Measurements from ENCODE around the gene ADGRV1. TPM values are rescaled to one million over a fixed set of nuclear protein-coding genes. Genes with fewer than 3 reads are reported as not detected.

The ADGRV1 gene
- total and polyA plus RNA-seq, 9 of the 15 experiments (the other 6 are each of a cell fraction or from before 2014, with no cell fraction given), result 21.7 to 156 (median 58.2) TPM

- TF ChIP-seq GATA2 (CRISPR knock-in tag; IDR thresholded peaks at IDR 0.05) (peak; percentile 83), MEIS2 (IDR thresholded peaks at IDR 0.05; ENCODE audit: partially characterized antibody) (peak; percentile 96), HDAC8 (tag; IDR thresholded peaks at IDR 0.05) (no peak), XRCC3 (IDR thresholded peaks at IDR 0.05) (no peak), CREBBP (IDR thresholded peaks at IDR 0.05; ENCODE audit: low read depth, low read length) (no peak), POLR2A (conservative IDR thresholded peaks at IDR 0.05) (peak; percentile 88), XRCC4 (IDR thresholded peaks at IDR 0.05; ENCODE audit: extremely low read depth, insufficient read depth, insufficient read length) (no peak), HDGF (IDR thresholded peaks at IDR 0.05) (no peak), BCOR (IDR thresholded peaks at IDR 0.05) (no peak), ZNF318 (IDR thresholded peaks at IDR 0.05; ENCODE audit: borderline replicate concordance in 1 of 2, low read depth in 1 of 2) (peak in 1 of 2 experiments; percentile 68; a peak in 1 of 4 replicates), SIN3A (IDR thresholded peaks at IDR 0.05; ENCODE audit: borderline replicate concordance in 2 of 2, control insufficient read depth in 1 of 2, low read depth in 2 of 2, low read length in 2 of 2) (no peak), ZNF133 (CRISPR knock-in tag; IDR thresholded peaks at IDR 0.05) (no peak), TSHZ1 (CRISPR knock-in tag; IDR thresholded peaks at IDR 0.05) (no peak), MCM3 (IDR thresholded peaks at IDR 0.05) (no peak), FOXK2 (conservative IDR thresholded peaks at IDR 0.05 in 1 of 2, IDR thresholded peaks at IDR 0.05 in 1 of 2; ENCODE audit: low read depth in 2 of 2) (0 out of 4 replicates have a peak, but pooled peaks of 1 of the 2 experiments have one; percentile 28), SMAD2 (IDR thresholded peaks at IDR 0.05; ENCODE audit: low read depth, low read length) (no peak), NFXL1 (CRISPR knock-in tag; IDR thresholded peaks at IDR 0.05) (no peak), MAX (CRISPR knock-in tag; IDR thresholded peaks at IDR 0.05) (no peak)
Observed at GRCh38 chr5:90644132-90644531, 85.5 kb downstream of the ADGRV1 start (continued).

Data from K562 (cell line).